ENCODE results near the gene TRIM63.

TRIM63 gene

DNA sequence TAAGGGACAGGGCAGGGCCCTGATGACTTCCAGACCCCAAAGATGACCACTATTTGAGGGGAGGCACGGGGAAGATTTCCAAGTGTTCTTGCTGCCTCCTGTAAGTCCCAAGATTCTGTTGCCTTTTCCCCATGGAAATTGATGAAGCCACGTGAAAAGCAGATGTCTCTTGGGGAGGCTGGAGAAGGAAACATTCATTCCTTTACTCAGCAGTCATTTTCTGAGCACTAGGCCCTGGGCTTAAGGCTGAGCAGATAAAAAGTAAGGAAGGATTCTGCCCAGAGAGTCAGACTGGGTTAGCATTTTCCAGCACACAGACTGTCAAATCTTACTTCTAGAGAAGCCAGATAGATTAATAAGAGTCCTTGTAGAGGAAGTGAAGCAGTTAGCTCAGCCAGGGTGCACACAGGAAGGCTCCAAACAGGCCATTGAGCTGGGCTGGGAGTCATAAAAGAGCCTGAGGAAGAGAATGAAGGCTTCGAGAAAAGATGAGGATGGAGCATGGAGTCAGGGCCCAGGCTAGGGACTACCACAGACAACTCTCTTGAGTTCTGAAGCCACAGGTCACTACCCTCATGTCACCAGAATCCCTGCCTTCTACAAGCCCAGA is 35.7 kb downstream of the TRIM63 start:
- DNase-seq: no peak

DNA sequence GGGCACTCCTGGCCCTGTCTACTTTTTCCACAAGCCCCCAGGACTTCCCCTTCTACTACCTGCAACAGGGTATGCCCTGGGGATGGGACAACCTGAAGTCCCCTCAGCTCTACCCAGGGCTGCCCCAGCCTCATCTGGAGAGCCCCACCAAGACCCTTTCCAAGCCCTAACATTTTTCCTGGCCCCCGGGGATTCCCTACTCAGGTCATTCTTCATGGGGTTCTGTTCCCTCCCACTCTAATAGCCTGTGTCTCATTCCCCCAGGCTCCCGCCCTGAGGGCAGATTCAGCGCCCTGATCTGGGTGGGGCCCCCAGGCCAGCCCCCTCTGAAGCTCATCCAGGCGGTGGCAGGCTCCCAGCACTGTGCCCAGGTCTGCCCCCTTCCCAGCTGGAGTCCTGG is 36.2 kb downstream of the TRIM63 start:
- DNase-seq: no peak

- no peak for DNase-seq
Observed at GRCh38 chr1:26029864-26030481, 37.5 kb downstream of the TRIM63 start.

DNA sequence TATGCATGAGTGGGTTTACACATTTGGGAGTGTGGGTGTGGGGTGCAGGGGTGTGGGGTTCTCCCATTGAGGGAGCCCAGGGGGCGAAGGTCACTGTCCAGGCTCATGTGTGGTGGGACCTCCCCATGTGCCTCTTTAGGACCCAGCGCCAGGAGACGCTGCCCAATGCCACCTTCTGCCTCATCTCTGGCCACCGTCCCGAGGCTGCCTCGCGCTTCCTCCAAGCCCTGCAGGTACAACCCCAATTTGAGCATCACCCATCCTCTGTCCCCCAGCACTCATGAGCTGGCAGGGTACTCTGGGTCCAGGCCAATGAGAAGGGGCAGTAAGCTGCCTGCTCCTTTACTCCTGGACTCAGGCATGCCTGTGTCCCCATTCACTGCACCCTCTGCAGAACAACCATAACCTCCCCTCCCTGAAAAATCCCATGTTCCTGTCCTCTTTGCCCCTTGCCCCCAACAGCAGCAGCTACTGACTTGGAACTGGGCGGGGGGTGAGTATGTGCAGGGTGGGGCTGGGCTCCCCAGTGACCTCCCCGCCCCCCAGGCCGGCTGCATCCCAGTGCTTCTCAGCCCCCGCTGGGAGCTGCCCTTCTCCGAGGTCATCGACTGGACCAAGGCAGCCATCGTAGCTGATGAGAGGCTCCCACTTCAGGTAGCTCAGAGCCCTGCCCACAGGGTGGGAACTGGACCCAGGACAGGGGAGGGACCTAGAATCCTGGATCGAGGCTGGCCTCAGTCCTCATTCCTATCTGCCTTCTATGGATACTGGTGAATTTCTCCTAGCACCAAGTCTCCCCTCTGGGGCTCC is 38.2 kb downstream of the TRIM63 start:
- no peak for DNase-seq

- DNase-seq: no peak
Observed at GRCh38 chr1:26028490-26028980, 38.9 kb downstream of the TRIM63 start.

DNA sequence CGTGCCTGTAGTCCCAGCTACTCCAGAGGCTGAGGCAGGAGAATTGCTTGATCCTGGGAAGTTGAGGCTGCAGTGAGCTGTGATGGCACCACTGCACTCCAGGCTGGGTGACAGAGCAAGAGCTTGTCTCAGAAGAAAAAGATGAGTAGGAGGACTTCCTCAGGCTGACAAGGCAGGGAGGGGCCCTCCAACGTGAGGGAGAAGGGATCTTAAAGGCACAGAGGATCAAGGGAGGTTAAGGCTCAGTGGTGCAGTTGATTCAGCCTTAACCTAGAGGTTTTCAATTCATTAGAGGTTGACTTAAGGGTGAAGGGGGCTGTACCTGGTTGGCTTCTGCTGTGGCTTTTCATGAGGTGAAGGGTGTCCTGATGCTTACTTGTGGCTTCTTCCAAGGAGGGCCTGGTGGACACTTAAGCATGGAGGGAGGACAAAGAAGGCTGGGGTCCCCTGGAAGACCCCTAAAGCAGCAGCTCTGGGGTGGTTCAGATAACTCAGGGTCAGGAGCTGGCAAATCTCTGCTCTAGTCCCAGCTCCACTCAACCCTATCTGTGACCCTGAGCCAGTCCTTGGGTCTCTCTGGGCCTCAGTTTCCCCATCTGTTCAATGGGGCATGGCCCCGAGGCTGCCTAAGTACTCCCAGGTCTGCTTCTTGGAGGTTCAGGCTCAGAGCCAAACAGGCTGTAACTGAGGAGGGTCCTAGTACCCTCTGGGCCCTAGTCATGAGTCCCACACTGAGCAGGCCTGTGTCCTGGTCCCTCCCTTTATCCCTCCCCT is 39.5 kb downstream of the TRIM63 start:
- no peak for DNase-seq

GRCh38 chr1:26025517-26025916 is 41.9 kb downstream of the TRIM63 start:
- no peak for DNase-seq

GRCh38 chr1:26025060-26025459 is 42.4 kb downstream of the TRIM63 start:
- DNase-seq: no peak

DNA sequence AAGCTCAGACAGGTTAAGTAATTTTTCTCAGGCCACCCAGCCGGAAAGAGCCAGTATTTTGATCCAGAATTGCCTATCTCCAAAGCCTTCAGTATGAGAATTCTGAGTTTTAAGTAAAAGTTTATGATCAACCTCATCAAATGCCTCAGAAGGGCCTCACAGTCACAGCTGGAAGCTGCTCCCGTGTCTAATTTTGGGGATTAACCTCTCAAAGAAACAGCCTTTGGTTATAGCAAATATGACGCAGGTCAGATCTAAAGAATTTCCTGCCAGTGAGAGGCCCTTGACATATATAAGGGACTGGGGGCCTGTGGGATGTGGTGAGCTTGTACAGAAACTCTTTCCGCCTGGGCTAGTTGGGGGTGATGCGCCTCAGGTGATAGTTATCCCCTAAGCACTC is 43.6 kb downstream of the TRIM63 start:
- no peak for DNase-seq

DNA sequence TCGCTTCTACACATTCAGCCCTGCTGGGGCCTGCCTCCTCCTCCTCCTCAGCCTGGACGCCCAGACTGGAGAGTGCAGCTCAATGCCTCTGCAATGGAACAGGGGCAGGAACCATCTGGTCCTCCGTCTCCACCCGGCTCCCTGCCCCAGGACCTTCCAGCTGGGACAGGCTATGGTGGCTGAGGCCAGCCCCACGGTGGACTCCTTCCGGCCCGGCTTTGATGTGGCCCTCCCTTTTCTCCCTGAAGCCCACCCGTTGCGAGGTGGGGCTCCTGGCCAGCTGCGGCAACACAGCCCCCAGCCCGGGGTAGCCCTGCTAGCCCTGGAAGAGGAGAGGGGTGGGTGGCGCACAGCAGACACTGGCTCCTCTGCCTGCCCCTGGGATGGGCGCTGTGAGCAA is 44.4 kb downstream of the TRIM63 start:
- no peak for DNase-seq

- no peak for DNase-seq
Observed at GRCh38 chr1:26022404-26022779, 45.0 kb downstream of the TRIM63 start.

DNA sequence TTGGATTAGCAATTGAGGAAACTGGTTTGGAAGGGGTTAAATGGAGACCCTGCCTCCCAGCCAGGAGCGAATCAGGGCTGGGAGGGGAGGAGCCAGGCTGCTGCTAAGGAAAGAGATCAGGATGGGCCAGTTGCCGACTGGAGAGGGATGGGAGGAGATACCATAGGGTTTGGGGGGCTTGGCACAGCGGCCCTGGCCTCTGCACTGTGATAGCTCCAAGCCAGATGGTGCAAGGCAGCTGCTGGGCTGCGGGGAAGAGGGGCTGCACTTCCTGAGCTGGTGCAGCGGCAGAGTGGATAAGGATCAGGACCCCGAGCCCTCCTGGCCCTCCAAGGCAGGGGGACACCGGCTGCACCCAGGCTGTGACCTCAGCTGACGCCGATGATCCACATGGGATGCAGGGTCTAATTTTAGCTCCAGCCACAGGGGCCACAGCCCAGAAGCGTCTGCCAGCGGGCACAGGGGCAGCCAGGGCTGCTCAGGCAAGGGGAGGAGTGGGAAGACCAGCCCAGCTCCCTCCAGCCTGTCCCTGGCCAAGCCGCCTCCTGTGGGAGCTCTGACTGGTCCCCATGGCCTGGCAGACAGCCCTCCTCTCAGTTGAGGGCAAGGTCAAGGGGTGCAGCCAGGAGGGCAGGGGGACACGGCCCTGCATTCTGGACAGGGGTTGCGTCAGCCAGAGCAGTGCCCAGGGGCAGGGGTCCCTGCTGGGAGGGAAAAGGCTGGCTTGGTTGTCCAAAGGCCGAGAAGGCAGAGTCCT is 45.6 kb downstream of the TRIM63 start, which contains the start of gene EXTL1:
Gene EXTL1, plus strand, starts transcription at position 129 of the 757 bp plus-strand sequence. CDS start 872 bp downstream, outside the sequence.
- no peak for DNase-seq

GRCh38 chr1:26020941-26021646 is 46.3 kb downstream of the TRIM63 start:
- DNase-seq: no peak

DNA sequence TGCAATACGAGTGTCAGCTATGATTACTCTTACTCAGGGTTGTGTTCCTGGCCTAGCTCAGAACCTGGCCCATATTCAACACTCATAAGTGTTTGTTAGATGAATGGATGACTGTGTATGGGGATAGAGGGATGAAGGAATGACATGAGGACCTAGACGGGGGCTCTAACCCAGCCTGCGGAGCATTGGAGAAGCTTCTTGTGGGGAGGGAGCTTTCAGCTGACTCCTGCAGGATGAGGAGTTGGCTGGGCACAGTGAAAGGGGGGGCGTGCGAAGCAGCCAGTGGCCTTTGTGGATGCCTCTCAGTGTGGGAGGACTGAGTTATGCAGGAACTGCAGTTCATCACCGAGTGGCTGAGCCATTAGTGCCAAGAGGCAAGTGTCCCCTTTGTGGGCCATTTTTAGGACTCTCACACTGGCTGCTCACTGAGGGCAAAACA is 47.1 kb downstream of the TRIM63 start:
- DNase-seq: no peak

GRCh38 chr1:26019641-26020315 is 47.7 kb downstream of the TRIM63 start:
- no peak for DNase-seq

- no peak for DNase-seq
Observed at GRCh38 chr1:26017606-26018005, 49.8 kb downstream of the TRIM63 start.

GRCh38 chr1:26016953-26017545 is 50.4 kb downstream of the TRIM63 start:
- no peak for DNase-seq

GRCh38 chr1:26016258-26016952 is 51.0 kb downstream of the TRIM63 start:
- no peak for DNase-seq

DNA sequence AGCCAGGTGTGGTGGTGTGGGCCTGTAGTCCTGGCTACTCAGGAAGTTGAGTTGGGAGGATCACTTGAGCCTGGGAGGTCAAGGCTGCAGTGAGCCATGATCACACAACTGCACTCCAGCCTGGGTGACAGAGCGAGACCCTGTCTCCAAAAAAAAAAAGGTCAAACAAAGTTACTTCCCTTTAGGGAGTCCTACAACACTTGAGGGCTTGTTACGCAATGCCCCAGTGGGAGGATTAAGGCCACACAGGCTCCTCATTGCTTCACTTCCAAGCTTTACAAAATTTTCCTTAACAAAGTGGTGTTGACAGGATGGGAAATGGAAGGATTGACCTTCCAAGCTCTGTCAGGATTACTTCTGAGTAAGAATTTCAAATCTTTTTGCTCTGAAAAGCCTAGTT is 52.1 kb downstream of the TRIM63 start:
- DNase-seq: no peak

GRCh38 chr1:26014179-26014578 is 53.3 kb downstream of the TRIM63 start:
- DNase-seq: no peak
